Measurements from ENCODE around the gene TIPARP. TPM values are rescaled to one million over a fixed set of nuclear protein-coding genes. Genes with fewer than 3 reads are reported as not detected.

TIPARP gene
- total RNA-seq, 1 donor from 2014 or later: 31.3 TPM

GRCh38 chr3:156635034-156635433 lies 39.4 kb upstream of the TIPARP start:
- POLR2A ChIA-PET: no interaction called here
- DNase-seq: no peak
- intact Hi-C loops (cut with micrococcal nuclease): no loop called here
- Mint-ChIP-seq H3K4me3 (no peak overlapping the region), H3K27ac (no peak overlapping the region), H3K9me3 (no peaks in the 10 kb centered on the region), H3K27me3 (no peaks in the 10 kb centered on the region), H3K36me3 (ENCODE audit: low read depth) (no peaks in the 10 kb centered on the region), H3K4me1 (no peaks in the 10 kb centered on the region)
- ATAC-seq (ENCODE audit: low read depth): no peak
- CTCF ChIA-PET: no interaction called here
- no peak for TF ChIP-seq CTCF (IDR thresholded peaks at IDR 0.05)

- no peak for ATAC-seq (ENCODE audit: low read depth)
- no peaks in the 10 kb centered on the region for H3K9me3 Mint-ChIP-seq
- intact Hi-C loops (cut with micrococcal nuclease): no loop called here
- no peaks in the 10 kb centered on the region for H3K27me3 Mint-ChIP-seq
- ChIA-PET POLR2A (no interaction called here), CTCF (no interaction called here)
- DNase-seq: no peak
- no peaks in the 10 kb centered on the region for H3K36me3 Mint-ChIP-seq (ENCODE audit: low read depth)
- no peaks in the 10 kb centered on the region for H3K4me1 Mint-ChIP-seq
- no peak overlapping the region for H3K4me3 Mint-ChIP-seq
- H3K27ac Mint-ChIP-seq: no peak overlapping the region
- TF ChIP-seq CTCF (IDR thresholded peaks at IDR 0.05): no peak
These were observed 38.4 kb upstream of the TIPARP start for GRCh38 chr3:156635973-156636372.

GRCh38 chr3:156637480-156638022 lies 36.8 kb upstream of the TIPARP start:
- DNase-seq (no peak), ATAC-seq (ENCODE audit: low read depth) (no peak)
- intact Hi-C loops (cut with micrococcal nuclease): no loop called here
- ChIA-PET POLR2A (no interaction called here), CTCF (no interaction called here)
- no peak overlapping the region for H3K4me3 Mint-ChIP-seq
- H3K4me1 Mint-ChIP-seq: no peaks in the 10 kb centered on the region
- no peak for TF ChIP-seq CTCF (IDR thresholded peaks at IDR 0.05)
- H3K27ac Mint-ChIP-seq: no peak overlapping the region
- no peaks in the 10 kb centered on the region for H3K27me3 Mint-ChIP-seq
- H3K9me3 Mint-ChIP-seq: no peaks in the 10 kb centered on the region
- H3K36me3 Mint-ChIP-seq (ENCODE audit: low read depth): no peaks in the 10 kb centered on the region

GRCh38 chr3:156638271-156638670 lies 36.1 kb upstream of the TIPARP start:
- no peak for TF ChIP-seq CTCF (IDR thresholded peaks at IDR 0.05)
- Mint-ChIP-seq H3K27ac (no peak overlapping the region), H3K36me3 (ENCODE audit: low read depth) (no peaks in the 10 kb centered on the region), H3K4me3 (no peak overlapping the region), H3K27me3 (no peaks in the 10 kb centered on the region), H3K4me1 (peaks cover 6% of the 10 kb centered on the region), H3K9me3 (no peaks in the 10 kb centered on the region)
- CTCF ChIA-PET: no interaction called here
- intact Hi-C loops (cut with micrococcal nuclease): no loop called here
- POLR2A ChIA-PET: no interaction called here
- ATAC-seq (ENCODE audit: low read depth) (no peak), DNase-seq (no peak)

GRCh38 chr3:156639414-156640023 lies 34.9 kb upstream of the TIPARP start:
- Mint-ChIP-seq H3K27me3 (no peaks in the 10 kb centered on the region), H3K4me1 (peaks cover 16% of the 10 kb centered on the region), H3K27ac (no peak overlapping the region), H3K9me3 (no peaks in the 10 kb centered on the region), H3K4me3 (no peak overlapping the region), H3K36me3 (ENCODE audit: low read depth) (no peaks in the 10 kb centered on the region)
- intact Hi-C loops (cut with micrococcal nuclease): no loop called here
- DNase-seq: no peak
- POLR2A ChIA-PET: no interaction called here
- TF ChIP-seq CTCF (IDR thresholded peaks at IDR 0.05): no peak
- CTCF ChIA-PET: no interaction called here
- no peak for ATAC-seq (ENCODE audit: low read depth)

Data from activated B cell treated with CpG ODN at 0.5 μM for 24 hours (primary cell).